ENCODE data around the gene NDUFC2.
A peak's percentile ranks its signal among the peaks of the same experiment; 100 is the strongest.
"Not testable (repeated sequence)": the region's sequence is repeated elsewhere in the genome, so short reads cannot be mapped to it uniquely, and the experiment has no call there.

NDUFC2 gene

DNA sequence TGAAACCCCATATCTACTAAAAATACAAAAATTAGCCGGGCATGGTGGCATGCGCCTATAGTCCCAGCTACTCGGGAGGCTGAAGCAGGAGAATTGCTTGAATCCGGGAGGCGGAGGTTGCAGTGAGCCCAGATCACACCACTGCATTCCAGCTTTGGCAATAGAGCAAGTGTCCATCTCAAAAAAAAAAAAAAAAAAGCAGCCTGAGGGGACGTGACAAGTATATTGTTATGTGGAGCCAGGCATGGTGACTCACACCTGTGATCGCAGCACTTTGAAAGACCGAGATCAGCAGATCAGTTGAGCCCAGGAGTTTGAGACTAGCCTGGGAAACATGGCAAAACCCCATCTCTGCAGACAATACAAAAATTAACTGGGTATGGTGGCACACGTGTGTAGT lies 51.2 kb downstream of the NDUFC2 start:
- not testable (repeated sequence) for DNase-seq

DNA sequence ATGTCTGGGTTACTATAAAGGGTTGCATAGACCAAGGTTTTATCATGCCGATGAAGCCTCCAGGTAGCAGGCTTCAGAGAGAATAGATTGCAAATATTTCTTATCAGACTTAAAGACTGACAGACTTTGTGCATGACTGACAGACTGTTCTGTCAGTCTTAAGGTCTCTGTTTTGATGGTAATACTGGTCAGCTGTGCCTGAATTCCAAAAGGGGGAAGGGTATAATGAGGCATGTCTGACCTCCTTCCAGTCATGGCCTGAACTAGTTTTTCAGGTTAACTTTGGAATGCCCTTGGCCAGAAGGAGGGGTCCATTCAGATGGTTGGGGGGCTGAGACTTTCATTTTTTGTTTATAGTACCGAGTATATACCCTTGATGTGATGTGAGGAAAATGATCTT lies 51.9 kb downstream of the NDUFC2 start:
- DNase-seq: no peak

DNA sequence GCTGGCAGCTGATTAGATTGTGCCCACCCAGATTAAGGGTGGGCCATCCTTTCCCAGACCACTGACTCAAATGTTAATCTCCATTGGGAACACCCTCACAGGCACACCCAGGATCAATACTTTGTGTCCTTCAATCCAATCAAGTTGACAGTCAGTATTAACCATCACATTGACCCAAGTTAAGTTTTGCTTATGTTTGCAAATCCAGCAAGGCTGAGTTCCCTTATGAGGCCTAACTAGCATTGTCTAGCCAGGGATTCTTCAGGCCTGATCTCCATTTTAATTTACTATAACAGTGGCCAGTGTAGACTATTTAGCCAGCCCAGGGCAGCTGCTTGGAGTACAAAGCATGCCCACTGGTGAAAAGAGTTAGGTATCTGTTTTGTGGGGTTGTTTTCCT lies 54.3 kb downstream of the NDUFC2 start:
- no peak for DNase-seq

DNA sequence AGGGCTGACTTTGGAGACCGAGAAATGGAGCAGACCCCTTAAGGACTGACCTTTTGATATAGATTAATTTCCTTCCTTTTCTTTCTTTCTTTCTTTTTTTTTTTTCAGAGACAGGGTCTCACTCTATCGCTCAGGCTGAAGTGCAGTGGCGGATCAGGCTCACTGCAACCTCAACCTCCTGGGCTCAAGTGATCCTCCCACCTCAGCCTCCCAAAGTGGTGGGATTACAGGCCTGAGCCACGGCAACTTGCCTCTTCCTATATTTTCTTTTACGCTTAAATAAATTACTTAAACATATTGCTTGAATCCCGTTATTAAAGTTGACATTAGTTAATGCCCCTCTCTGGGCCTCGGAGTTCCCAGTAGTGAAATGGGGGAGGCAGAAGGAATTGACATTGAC lies 56.2 kb downstream of the NDUFC2 start:
- DNase-seq: no peak

DNA sequence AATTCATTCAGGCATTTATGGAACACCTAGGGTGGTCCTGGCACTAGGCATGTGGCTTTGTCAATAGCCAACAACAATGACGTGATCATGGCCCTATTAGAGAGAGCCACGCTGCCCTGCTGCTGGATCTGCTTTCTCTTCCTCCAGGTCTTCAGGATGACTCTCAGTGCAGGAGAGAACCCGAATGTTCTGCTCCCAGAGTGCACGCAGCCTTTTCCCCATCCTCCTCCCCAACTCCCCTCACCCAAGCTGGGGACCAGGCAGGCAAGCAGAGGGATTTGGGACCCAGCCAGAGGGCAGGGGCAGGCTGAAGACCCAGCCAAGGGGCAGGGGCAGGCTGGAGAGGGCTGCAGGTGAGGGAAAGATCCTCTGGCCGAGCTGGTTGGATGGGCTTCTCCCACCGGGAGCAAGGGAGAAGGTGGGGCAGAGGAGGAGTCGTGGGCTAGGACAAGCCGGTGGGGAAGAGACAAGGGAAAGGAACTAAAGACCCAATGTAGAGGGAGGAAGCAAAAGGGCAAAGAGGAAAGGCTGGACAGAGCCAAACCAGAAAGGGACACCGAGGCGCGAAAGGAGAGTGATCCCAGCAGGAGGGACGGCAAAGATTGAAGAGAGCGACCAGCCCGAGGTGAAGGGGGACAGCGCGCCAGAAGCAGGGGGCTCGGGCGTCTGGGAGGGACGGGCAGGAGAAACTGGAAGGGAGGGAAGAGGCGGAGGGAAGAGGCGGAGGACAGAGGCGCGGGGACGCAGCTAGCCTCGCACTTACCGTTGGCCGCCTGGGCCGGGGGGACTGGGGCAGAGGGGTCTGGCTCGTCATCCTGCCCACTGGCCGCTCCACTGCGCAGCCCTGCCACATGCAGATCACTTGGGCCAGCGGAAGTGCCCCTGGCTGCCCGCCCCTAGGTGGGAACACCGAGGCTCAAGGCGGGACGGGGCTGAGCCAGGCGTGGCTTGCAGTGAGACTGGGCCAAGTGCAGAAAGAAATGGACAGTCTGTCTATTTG lies 57.0 kb downstream of the NDUFC2 start, which contains the start of gene KCTD14:
TSS of gene KCTD14 (minus strand) at position 880 of the 1,000 bp plus-strand sequence. CDS start at position 853, 27 bp downstream.
- DNase-seq: peak; percentile 80

DNA sequence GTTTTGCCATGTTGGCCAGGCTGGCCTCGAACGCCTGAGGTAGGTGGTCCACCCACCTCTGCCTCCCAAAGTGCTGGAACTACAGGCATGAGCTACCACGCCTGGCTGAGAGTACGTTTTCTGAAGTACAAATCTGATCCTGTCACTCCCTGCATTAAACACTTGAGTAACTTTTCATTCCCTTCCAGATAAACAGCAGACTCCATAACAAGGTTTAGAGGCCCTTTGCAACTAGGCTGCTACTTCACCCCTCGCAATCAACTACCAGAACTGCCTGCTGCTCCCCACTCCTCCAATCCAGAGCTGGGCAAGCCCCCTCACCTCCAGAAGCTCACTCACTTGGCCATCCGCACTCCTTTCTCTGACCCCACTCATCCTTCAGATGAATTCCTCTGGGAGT lies 58.1 kb downstream of the NDUFC2 start:
- no peak for DNase-seq

DNA sequence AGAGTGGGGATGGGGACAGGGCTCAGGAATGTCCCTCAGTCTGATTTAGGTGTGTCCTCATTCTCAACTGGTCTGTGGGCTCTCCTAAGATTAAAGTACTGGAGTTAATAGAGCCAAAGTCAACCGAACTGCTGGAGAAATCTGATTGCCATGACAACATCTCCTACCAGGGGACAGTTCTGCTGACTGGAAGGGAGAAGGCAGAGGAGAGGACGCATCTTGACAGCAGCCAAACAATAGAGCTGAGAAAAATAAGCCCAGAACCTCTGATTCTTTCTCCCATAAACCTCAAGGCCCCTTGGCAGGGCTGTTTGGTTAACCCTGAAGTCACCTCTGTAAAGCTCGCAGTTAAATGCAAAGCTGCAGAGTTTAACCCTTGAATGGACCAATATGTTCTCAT lies 59.4 kb downstream of the NDUFC2 start:
- no peak for DNase-seq

DNA sequence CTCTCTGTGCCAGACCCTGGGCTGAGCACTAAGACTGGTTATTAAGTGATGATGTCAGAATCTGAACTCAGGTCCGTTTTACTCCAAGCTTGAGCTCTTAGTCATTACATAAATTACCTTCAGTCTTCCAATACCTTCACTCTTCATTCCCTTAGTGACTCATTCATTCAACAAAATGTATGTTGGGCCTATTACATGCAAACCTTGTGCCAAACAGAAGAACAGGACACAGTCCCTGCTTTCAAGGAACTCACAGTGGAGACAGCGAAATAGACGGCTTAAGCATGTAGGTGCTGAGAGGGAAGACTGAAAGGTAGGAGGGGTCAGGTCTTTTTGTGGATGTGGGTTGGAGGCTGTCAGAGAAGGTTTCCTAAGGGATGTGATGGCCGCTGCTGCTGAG lies 59.9 kb downstream of the NDUFC2 start:
- DNase-seq: no peak

Data from NCI-H1092 (cell line).